Upper lobe of left lung (tissue), 6 donors: ENCODE results near the gene PLEKHG3. TPM values are rescaled to one million over a fixed set of nuclear protein-coding genes. Genes with fewer than 3 reads are reported as not detected.

Experiments used
- ATAC-seq, 2 donors: fragments of 200-7000 bp; cut with Tn5 transposase; one replicate each; pipeline ENCODE4 v1.9.1; 2022; ENCODE audit warnings: mild to moderate bottlenecking in 2 of 2, moderate library complexity in 2 of 2; ENCODE audit not compliant: low FRiP score in 2 of 2
- DNase-seq, 2 donors: peaks; one replicate each; pipeline ENCODE4 v3.0.0-alpha.2; 2019 to 2020
- H3K27ac ChIP-seq, 4 donors: fragments of 200-600 bp; sonication (generic); one replicate each; pipeline ENCODE4 v1.5.1; 2016 to 2019
- H3K27me3 ChIP-seq, 4 donors: fragments of 200-600 bp; sonication (generic); one replicate each; pipeline ENCODE4 v1.5.1; 2017 to 2019
- H3K36me3 ChIP-seq, 4 donors: fragments of 200-600 bp; sonication (generic); one replicate each; pipeline ENCODE4 v1.5.1; 2016 to 2019
- H3K4me1 ChIP-seq, 4 donors: fragments of 200-600 bp; sonication (generic); one replicate each; pipeline ENCODE4 v1.5.1; 2018 to 2019
- H3K4me3 ChIP-seq, 4 donors: fragments of 200-600 bp; sonication (generic); one replicate each; pipeline ENCODE4 v1.5.1; 2017 to 2019; ENCODE audit warnings: mild to moderate bottlenecking in 2 of 4, moderate library complexity in 1 of 4
- H3K9me3 ChIP-seq, 4 donors: fragments of 200-600 bp; sonication (generic); one replicate each; pipeline ENCODE4 v1.5.1; 2018 to 2019
- EP300 ChIP-seq, 4 donors: sonication (generic); formaldehyde crosslinking; IDR thresholded peaks; one replicate each; pipeline ENCODE4 v1.5.1; 2017; ENCODE audit warnings: antibody characterized with exemption in 4 of 4, control low read depth in 2 of 4
- POLR2A ChIP-seq, 4 donors: fragments of 450-650 bp; IDR thresholded peaks; one replicate each; pipeline ENCODE4 v1.5.1; 2016 to 2017; ENCODE audit warnings: antibody characterized with exemption in 4 of 4, mild to moderate bottlenecking in 2 of 4
- POLR2AphosphoS5 ChIP-seq, 2 donors: sonication (generic); formaldehyde crosslinking; IDR thresholded peaks; one replicate each; pipeline ENCODE4 v1.5.1; 2017; ENCODE audit warnings: antibody characterized with exemption in 2 of 2
- WGBS, 2 donors: methylation state at CpG; one replicate each; pipeline ENCODE4 v1.1.5; 2017 to 2018; 5-methylcytosine and 5-hydroxymethylcytosine counted together
- total RNA-seq, 6 donors: library from RNA; depleted of rRNA in 4 of 6; stranded (reverse); fragments of >200 nt in 4 of 6; gene quantifications; one replicate each; pipeline versions ENCODE4 v1.1.0 to v1.2.1, GENCODE V29; 2016 to 2021
- TF ChIP-seq, protein P1 (sequence below), 6 experiments: fragments of 450-650 bp in 4 of 6; fragments of 200-600 bp in 2 of 6; sonication (generic) in 2 of 6; IDR thresholded peaks; one replicate each; pipeline ENCODE4 v1.5.1; 2016 to 2019; ENCODE audit warnings: antibody characterized with exemption in 6 of 6
- donor health status: DM: no; HTN: no; CAD: no; lungs with moderate emphysema.
- donor health status: DM: no; HTN: yes; CAD: no; lungs with severe emphysema.

The PLEKHG3 gene
- total RNA-seq, 6 donors from 2014 or later: 12.8 to 49.2 (median 34.8) TPM

DNA sequence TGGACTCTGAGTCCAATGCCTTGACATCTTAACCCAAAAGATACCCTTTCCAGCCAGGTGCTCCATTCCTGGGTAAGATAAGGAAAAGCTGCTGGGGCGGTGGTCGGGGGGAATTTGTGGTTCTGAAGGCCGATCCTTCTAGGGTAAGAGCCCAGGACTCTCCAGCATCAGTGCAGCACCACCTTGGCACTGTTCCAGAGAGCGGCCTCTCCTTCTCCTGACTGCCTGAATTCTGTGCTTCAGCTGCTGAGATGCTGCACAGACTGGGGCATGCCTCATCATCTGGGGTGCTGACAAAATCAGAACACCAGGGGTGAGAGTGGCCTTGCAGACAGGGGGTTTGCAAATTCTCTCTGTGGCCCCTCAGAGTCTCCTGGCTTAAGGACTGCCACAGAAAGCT, 88.0 kb downstream of the PLEKHG3 start:
- 83 to 100% methylated on average over 3 to 4 of the region's 4 CpGs for WGBS, 2 donors

DNA sequence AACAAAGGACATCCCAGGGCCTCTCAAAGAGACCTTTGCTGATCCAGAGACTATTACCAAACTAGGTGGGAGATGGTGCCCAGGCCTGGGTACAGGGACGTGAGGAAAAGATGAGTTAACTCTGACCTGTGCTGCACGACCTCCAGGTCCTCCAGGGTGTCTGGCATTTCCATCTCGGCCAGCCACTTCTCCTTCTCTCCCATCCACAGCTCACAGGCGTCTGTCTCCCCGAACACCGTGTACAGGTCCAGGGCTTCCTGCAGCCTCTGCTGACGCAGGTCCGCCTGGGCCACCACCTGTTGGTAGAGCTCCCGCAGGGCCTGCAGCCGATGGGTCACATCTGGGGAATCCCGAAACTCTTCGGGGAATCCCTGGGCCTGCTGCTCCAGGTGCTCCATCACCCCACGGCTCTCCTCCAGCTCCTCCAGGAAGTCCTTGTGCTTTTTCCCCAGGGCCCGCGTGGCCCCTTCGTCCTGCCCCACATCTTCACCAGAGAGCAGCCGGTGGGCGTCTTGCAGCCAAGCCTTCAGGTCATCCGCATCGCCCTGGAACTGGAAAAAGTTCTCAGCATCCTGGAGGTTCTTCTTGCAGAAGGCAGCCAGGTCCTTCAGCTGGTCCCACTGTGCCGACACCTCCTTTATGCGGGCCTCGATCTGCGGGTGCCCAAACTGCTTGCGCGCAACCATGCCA, 88.8 kb downstream of the PLEKHG3 start:
- WGBS, 2 donors: 97 to 98% methylated on average over 26 of the region's 26 CpGs
- Histone ChIP-seq H3K4me3 (no peak overlapping the region), H3K27me3 (no peaks in the 10 kb centered on the region), H3K27ac (no peak overlapping the region), H3K4me1 (no peaks in the 10 kb centered on the region), H3K9me3 (no peaks in the 10 kb centered on the region), H3K36me3 (no peaks in the 10 kb centered on the region)
- TF ChIP-seq POLR2A (IDR thresholded peaks at IDR 0.05) (no peak), EP300 (IDR thresholded peaks at IDR 0.05) (no peak)
- TF ChIP-seq, protein P1, sequence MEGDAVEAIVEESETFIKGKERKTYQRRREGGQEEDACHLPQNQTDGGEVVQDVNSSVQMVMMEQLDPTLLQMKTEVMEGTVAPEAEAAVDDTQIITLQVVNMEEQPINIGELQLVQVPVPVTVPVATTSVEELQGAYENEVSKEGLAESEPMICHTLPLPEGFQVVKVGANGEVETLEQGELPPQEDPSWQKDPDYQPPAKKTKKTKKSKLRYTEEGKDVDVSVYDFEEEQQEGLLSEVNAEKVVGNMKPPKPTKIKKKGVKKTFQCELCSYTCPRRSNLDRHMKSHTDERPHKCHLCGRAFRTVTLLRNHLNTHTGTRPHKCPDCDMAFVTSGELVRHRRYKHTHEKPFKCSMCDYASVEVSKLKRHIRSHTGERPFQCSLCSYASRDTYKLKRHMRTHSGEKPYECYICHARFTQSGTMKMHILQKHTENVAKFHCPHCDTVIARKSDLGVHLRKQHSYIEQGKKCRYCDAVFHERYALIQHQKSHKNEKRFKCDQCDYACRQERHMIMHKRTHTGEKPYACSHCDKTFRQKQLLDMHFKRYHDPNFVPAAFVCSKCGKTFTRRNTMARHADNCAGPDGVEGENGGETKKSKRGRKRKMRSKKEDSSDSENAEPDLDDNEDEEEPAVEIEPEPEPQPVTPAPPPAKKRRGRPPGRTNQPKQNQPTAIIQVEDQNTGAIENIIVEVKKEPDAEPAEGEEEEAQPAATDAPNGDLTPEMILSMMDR (IDR thresholded peaks at IDR 0.05): no peak
- ATAC-seq (no peak), DNase-seq (no peak)

More for the DNA sequence above, 88.0 kb downstream of the PLEKHG3 start:
- Histone ChIP-seq H3K27me3 (no peaks in the 10 kb centered on the region), H3K4me3 (no peak overlapping the region), H3K27ac (no peak overlapping the region), H3K4me1 (no peaks in the 10 kb centered on the region), H3K9me3 (no peaks in the 10 kb centered on the region), H3K36me3 (no peaks in the 10 kb centered on the region)
- ATAC-seq (no peak), DNase-seq (no peak)
- TF ChIP-seq POLR2A (IDR thresholded peaks at IDR 0.05) (no peak), POLR2AphosphoS5 (IDR thresholded peaks at IDR 0.05) (no peak), EP300 (IDR thresholded peaks at IDR 0.05) (no peak)
- TF ChIP-seq, protein P1 (IDR thresholded peaks at IDR 0.05): no peak

DNA sequence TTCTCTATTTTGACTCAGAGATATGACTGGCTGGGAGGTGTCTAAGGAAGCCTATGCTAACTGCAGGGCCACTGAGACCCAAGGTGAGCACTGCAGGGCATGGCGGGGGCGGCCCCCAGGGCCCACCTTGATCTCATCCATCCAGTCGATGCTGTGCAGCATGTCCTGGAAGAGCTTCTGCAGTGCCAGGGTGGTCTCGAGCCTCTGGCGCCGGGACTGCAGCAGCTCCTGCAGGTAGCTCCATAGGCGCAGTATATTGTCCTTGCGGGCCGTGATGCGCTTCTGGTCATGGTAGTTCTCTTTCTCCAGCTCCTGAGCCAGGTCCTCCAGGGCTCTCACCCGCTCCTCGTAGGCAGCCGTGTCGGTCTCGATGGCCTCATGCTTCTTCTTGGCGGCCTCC, 91.0 kb downstream of the PLEKHG3 start:
- no peaks in the 10 kb centered on the region for H3K27me3 ChIP-seq
- no peaks in the 10 kb centered on the region for H3K9me3 ChIP-seq
- ATAC-seq (no peak), DNase-seq (no peak)
- TF ChIP-seq POLR2A (IDR thresholded peaks at IDR 0.05) (no peak), EP300 (IDR thresholded peaks at IDR 0.05) (no peak), POLR2AphosphoS5 (IDR thresholded peaks at IDR 0.05) (no peak)
- TF ChIP-seq, protein P1 (IDR thresholded peaks at IDR 0.05): no peak
- no peak overlapping the region for H3K4me3 ChIP-seq
- H3K27ac ChIP-seq: no peak overlapping the region
- H3K4me1 ChIP-seq: no peaks in the 10 kb centered on the region
- 92 to 95% methylated on average over 13 of the region's 16 CpGs for WGBS, 2 donors
- H3K36me3 ChIP-seq: no peaks in the 10 kb centered on the region

DNA sequence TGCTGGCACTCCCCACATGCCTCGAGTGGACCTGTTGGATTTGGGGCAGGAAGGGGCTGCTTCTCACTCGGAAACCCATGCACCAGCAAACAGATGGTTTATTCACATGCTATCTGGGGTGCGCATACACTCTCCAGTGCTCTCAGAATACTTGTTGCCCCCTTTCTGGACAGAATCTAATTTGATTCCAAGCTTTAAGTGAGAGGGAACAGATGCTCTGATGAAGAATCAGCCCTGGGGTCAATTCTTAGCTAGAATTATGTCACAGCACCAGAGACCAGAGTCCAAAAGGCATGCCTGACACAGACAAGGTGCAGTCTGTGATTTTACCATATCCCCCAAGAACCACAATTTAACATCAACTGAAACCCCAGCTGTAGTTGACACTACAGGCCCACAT, 91.7 kb downstream of the PLEKHG3 start:
- H3K4me3 ChIP-seq: no peak overlapping the region
- no peaks in the 10 kb centered on the region for H3K4me1 ChIP-seq
- H3K36me3 ChIP-seq: no peaks in the 10 kb centered on the region
- ATAC-seq (no peak), DNase-seq (no peak)
- H3K9me3 ChIP-seq: no peaks in the 10 kb centered on the region
- no peak for TF ChIP-seq POLR2A (IDR thresholded peaks at IDR 0.05)
- H3K27ac ChIP-seq: no peak overlapping the region
- no peaks in the 10 kb centered on the region for H3K27me3 ChIP-seq
- WGBS, 2 donors: 85 to 90% methylated on average over 2 to 3 of the region's 3 CpGs

DNA sequence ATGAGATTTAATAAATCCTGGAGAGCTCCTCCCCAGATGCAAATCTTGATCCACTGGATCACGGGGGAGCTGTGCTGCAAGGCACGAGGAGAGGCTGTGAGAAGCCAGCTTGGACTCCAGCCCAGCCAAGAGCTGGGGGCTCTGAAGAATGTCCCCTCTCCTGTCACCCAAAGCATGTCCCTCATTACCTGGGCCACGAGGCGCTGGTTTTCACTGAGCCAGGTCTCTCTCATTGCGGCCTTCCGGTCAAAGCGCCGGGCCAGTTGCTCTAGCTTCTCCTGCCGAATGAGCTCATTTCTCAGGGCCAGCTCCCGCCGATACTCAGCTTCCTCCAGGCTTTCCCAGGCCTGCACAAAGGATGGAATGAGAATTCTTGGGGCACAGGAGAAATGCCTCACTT, 92.1 kb downstream of the PLEKHG3 start:
- Histone ChIP-seq H3K9me3 (no peaks in the 10 kb centered on the region), H3K36me3 (no peaks in the 10 kb centered on the region), H3K27ac (no peak overlapping the region), H3K27me3 (no peaks in the 10 kb centered on the region), H3K4me3 (no peak overlapping the region), H3K4me1 (no peaks in the 10 kb centered on the region)
- 92 to 96% methylated on average over 11 of the region's 11 CpGs for WGBS, 2 donors
- TF ChIP-seq POLR2A (IDR thresholded peaks at IDR 0.05): no peak
- no peak for TF ChIP-seq POLR2AphosphoS5 (IDR thresholded peaks at IDR 0.05)
- TF ChIP-seq, protein P1 (IDR thresholded peaks at IDR 0.05): no peak
- TF ChIP-seq EP300 (IDR thresholded peaks at IDR 0.05): no peak
- no peak for ATAC-seq
- no peak for DNase-seq
